T-helper 1 cell treated with Interleukin-12 subunit alpha and Interleukin-12 subunit beta and Interleukin-4 antibody, amounts not matched to agents 30 μg/mL and 1 μg/mL, for 36 hours (primary cell): ENCODE results near the gene EGF.

Experiments used
- H3K27ac Mint-ChIP-seq: one replicate; pipeline ENCODE4 v1.8.0; 2021; ENCODE audit warnings: mild to moderate bottlenecking, mixed read lengths
- H3K27me3 Mint-ChIP-seq: one replicate; pipeline ENCODE4 v1.8.0; 2021; ENCODE audit warnings: low read depth, mixed read lengths
- H3K36me3 Mint-ChIP-seq: one replicate; pipeline ENCODE4 v1.8.0; 2021; ENCODE audit warnings: low read depth, mixed read lengths
- H3K4me1 Mint-ChIP-seq: one replicate; pipeline ENCODE4 v1.8.0; 2021; ENCODE audit warnings: low read depth, mixed read lengths
- H3K4me3 Mint-ChIP-seq: one replicate; pipeline ENCODE4 v1.8.0; 2021; ENCODE audit warnings: mild to moderate bottlenecking, moderate library complexity, mixed read lengths
- H3K9me3 Mint-ChIP-seq: one replicate; pipeline ENCODE4 v1.8.0; 2021; ENCODE audit warnings: mixed read lengths

EGF gene

DNA sequence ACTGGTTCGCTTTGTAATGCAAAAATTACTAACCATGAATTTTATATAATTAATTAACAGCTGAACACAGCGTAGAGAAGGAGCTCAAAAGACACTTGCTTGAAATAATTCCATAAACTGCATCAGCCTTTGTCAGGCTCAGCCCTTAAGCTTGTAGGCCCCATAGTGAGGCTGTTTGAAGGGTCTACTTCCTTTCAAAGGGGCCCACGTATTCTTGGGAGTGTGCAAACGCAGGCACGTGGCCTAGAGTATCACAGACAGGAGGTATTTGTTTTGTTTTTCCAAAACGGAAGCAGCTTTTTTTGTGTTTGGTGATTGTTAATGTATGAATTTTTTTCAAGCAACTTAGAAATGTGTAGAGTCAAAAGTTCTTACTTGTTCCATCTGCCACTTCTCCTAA is 25.6 kb upstream of the EGF start:
- no peaks in the 10 kb centered on the region for H3K9me3 Mint-ChIP-seq
- no peak overlapping the region for H3K27ac Mint-ChIP-seq
- H3K4me1 Mint-ChIP-seq = no peaks in the 10 kb centered on the region
- no peaks in the 10 kb centered on the region for H3K36me3 Mint-ChIP-seq
- H3K27me3 Mint-ChIP-seq = peaks cover 12% of the 10 kb centered on the region
- no peak overlapping the region for H3K4me3 Mint-ChIP-seq

DNA sequence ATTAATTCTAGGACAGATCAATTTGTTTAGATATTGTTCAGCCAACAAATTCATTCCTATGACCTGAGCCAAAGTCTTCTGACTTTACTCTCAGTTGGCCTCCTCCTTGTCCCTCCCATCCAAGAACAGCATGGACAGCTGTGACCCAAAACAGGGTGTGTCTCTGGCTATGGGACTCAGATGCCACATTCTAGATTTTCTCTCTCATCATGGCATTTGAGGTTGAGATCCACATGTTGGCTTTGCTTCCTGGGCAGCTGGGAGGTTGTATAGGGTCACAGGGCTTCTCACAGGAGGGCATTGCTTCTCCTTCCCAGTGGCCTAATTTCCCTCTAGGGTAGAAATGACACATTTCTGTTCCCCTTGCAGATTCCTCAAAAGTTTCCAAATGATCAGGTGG is 22.6 kb upstream of the EGF start:
- H3K27me3 Mint-ChIP-seq = peaks cover 10% of the 10 kb centered on the region
- H3K4me1 Mint-ChIP-seq = no peaks in the 10 kb centered on the region
- no peak overlapping the region for H3K27ac Mint-ChIP-seq
- no peaks in the 10 kb centered on the region for H3K9me3 Mint-ChIP-seq
- H3K4me3 Mint-ChIP-seq = no peak overlapping the region
- H3K36me3 Mint-ChIP-seq = no peaks in the 10 kb centered on the region

DNA sequence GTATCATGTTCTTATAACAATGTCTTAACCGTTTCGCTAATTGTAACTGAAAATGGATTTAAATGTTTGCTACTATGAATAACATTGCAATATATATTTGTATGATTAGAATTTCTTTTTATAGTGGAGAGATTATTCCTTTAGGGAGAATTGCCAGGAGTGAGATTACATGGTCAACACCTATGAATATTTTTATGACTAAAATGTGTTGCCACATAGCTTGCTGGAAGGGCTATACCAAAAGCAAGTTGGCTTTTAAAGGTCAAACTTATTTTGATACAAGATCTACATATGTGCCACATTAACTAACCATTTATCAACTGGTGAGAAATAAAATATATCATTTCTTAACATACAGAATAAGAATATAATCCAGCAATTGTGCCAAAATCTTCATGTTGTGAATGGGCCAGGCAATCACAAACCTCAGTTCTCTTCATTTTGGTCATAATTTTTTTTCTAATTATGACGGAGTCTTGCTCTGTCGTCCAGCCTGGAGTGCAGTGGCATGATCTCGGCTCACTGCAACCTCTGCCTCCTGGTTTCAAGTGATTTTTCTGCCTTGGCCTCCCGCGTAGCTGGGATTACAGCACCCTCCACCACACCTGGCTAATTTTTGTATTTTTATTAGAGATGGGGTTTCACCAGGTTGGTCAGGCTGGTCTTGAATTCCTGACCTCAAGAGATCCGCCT is 10.0 kb upstream of the EGF start:
- peaks cover 6% of the 10 kb centered on the region for H3K27me3 Mint-ChIP-seq
- no peaks in the 10 kb centered on the region for H3K4me1 Mint-ChIP-seq
- no peak overlapping the region for H3K27ac Mint-ChIP-seq
- H3K36me3 Mint-ChIP-seq = no peaks in the 10 kb centered on the region
- no peaks in the 10 kb centered on the region for H3K9me3 Mint-ChIP-seq
- H3K4me3 Mint-ChIP-seq = no peak overlapping the region

DNA sequence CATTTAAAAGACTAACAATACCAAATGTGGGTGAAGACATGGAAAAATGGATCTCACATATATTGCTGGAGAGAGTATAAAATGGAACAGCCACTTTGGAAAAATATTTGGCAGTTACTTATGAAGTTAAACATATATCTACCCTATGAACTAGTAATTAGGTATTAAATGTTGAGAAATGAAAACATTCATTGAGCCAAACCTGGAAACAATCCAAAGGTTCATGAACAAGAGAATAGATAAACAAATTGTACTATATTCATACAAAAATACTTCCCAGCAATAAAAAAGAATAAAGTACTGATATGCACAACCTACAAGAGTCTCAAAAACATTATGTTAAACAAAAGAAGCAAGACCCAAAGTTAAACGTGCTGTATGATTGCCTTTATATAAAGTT is 4.0 kb upstream of the EGF start:
- H3K27me3 Mint-ChIP-seq = peaks cover 19% of the 10 kb centered on the region
- no peaks in the 10 kb centered on the region for H3K9me3 Mint-ChIP-seq
- H3K4me3 Mint-ChIP-seq = no peak overlapping the region
- H3K27ac Mint-ChIP-seq = no peak overlapping the region
- H3K36me3 Mint-ChIP-seq = no peaks in the 10 kb centered on the region
- no peaks in the 10 kb centered on the region for H3K4me1 Mint-ChIP-seq

DNA sequence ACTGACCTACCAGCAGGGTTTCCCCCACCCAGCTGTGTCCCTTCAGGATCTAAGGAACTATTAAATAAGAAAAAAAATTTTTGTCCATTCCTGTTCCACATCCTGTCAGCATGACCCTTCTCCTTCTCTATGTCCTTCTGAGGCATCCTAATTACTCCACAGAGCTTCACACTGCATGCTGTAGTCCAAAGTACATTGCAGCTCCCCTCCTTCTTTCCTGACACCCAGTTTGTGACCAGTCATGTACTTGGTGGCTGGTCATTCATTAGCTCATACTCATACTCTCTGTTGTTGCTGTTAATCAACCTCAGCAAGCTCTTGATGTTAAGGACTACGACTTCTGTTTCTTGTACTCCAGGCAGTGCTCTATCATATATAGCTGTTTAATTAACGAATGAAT is 2.4 kb upstream of the EGF start:
- H3K27me3 Mint-ChIP-seq = peaks cover 29% of the 10 kb centered on the region
- no peak overlapping the region for H3K27ac Mint-ChIP-seq
- H3K36me3 Mint-ChIP-seq = no peaks in the 10 kb centered on the region
- no peaks in the 10 kb centered on the region for H3K4me1 Mint-ChIP-seq
- no peak overlapping the region for H3K4me3 Mint-ChIP-seq
- H3K9me3 Mint-ChIP-seq = no peaks in the 10 kb centered on the region

DNA sequence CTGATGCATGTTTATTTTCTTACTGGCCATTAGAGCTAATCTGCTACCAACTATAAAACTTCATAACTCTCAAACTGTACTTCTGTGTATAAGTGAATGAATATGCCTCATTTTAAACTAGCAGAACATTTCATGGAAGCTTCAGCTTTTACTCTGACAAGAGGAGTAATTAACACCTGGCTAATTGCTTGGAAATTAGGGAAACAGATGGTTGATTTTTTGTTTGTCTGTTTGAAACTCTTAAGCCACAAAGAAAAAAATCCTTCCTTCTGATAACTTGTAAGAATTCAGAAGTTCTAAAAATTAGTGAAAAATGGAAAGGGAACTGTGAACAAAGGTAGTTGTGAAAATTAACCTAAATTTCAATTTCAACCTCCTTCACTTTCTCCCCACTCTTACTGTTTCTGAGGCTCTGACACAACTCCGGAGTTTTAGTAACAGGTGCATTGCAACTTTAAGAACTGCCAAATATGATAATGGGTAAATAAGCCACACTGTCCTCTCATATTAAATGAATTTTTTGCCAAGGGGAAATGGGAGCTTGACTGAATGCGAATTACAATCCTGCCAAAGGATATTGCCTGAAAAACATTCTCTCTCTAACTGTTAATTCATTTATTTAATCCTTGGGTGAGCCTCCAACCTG is 1.0 kb downstream of the EGF start:
- Mint-ChIP-seq H3K9me3 (no peaks in the 10 kb centered on the region), H3K4me3 (no peak overlapping the region), H3K4me1 (no peaks in the 10 kb centered on the region), H3K27me3 (peaks cover 33% of the 10 kb centered on the region), H3K36me3 (no peaks in the 10 kb centered on the region), H3K27ac (no peak overlapping the region)

DNA sequence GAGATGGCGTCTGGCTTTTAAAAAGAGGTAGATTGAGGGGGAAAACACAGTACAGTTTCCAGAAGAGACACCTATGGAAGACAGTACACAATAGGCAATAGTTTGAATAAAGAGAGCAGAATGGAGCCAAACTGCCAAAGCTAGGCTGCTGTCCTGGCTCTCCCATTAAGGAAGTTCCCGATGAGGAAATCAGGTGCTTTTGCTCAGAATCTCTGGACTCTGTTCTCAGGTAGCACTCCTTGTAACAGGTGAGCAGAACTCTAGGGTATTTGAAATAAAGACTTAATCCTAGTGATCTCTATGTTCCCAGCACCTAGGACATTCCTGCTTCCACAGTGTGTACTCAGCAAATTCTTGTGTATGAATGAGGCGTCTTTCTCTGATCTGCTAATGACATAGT is 1.6 kb downstream of the EGF start:
- Mint-ChIP-seq H3K27me3 (peaks cover 35% of the 10 kb centered on the region), H3K4me3 (no peak overlapping the region), H3K36me3 (no peaks in the 10 kb centered on the region), H3K27ac (no peak overlapping the region), H3K4me1 (no peaks in the 10 kb centered on the region), H3K9me3 (no peaks in the 10 kb centered on the region)

DNA sequence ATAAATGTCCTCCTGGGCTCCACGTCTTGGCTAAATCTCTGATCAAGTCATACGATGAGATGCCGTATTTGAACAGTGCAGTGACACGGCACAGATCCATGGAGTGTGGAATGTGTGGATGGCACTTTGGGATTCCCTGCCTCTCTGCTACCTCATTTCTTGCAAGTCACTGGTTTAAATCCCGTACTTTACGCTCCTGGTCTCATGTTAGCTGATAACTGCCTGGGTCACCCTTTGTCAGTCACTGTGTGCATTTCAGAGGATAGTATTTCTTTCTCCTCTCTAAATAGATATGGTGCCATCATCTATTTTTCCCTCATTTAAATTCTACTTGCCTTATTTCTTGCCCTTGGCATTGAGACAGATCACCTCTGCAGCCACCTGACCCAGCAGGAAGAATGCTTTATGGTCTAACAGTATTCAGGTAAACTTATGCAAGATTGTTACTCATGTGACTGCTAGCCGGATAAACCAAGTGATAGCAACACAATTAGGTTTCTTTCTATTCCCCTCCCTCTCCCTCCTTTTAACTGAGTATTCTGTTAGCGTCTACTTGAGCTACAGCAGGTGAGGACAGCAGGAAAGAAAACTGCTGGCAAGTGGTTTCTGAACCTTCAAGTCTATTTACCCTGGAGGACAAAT is 2.8 kb downstream of the EGF start:
- H3K9me3 Mint-ChIP-seq = no peaks in the 10 kb centered on the region
- no peak overlapping the region for H3K27ac Mint-ChIP-seq
- H3K4me3 Mint-ChIP-seq = no peak overlapping the region
- no peaks in the 10 kb centered on the region for H3K36me3 Mint-ChIP-seq
- H3K27me3 Mint-ChIP-seq = peaks cover 34% of the 10 kb centered on the region
- no peaks in the 10 kb centered on the region for H3K4me1 Mint-ChIP-seq

DNA sequence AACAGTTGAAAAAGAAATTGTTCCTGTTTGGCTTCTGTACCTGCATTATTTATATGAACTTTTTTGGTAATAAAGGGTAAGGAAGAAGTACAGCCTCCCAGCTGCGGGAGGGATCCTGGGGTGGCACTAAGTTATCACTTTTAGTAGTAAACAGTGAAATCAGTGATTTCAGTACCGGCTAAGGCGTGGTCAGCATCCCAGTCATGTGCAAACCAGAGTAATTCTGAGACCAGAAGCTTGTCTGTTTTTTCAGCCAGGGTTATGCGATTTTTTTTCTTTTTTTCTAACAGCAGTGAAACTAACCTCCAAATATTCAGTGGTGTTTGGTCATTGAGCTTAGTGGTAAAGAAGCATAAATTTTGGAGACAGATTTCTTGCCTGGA is 3.3 kb downstream of the EGF start:
- Mint-ChIP-seq H3K9me3 (no peaks in the 10 kb centered on the region), H3K4me1 (no peaks in the 10 kb centered on the region), H3K27ac (no peak overlapping the region), H3K4me3 (no peak overlapping the region), H3K27me3 (peaks cover 34% of the 10 kb centered on the region), H3K36me3 (no peaks in the 10 kb centered on the region)

DNA sequence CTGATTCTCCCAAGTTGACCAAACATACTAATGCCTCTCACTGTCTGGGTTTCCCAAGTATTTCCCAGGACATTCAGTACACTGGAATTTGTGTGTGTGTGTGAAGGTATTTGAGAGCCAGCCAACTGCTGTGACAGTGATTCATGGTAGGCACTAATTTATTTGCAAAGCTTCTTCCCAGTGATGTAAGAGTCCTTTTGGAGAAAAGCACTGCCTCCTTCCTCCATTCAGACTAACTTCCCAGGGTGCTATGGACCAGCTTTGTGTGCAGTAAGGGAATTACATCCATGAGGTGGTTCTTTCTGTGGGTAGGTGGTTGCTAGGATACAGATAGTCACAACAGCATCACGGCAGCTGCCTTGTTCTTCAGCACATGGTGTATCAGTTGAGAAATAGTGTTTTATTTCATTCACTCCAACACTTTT is 8.7 kb downstream of the EGF start:
- H3K36me3 Mint-ChIP-seq = no peaks in the 10 kb centered on the region
- no peak overlapping the region for H3K4me3 Mint-ChIP-seq
- H3K9me3 Mint-ChIP-seq = no peaks in the 10 kb centered on the region
- no peak overlapping the region for H3K27ac Mint-ChIP-seq
- H3K4me1 Mint-ChIP-seq = no peaks in the 10 kb centered on the region
- peaks cover 14% of the 10 kb centered on the region for H3K27me3 Mint-ChIP-seq

DNA sequence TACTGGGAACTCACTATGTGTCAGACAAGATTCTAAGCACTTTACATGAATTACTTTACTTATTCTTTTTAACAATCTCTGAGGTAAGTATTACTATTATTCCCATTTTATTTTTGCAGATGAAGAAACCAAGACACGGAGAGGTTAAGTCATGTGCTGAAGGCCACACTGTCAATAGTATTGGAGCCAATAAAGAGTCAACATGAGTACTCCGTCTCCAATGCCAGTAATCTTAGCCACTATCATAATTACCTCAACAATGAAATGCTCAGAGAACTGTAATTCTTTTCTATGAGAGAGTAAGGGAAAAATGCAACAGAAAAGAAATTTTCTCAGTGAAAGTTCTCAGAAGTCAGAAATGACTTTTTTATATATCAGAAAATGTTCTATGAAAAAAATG is 12.7 kb downstream of the EGF start:
- no peaks in the 10 kb centered on the region for H3K36me3 Mint-ChIP-seq
- H3K4me1 Mint-ChIP-seq = no peaks in the 10 kb centered on the region
- no peaks in the 10 kb centered on the region for H3K9me3 Mint-ChIP-seq
- peaks cover 2% of the 10 kb centered on the region for H3K27me3 Mint-ChIP-seq
- H3K4me3 Mint-ChIP-seq = no peak overlapping the region
- no peak overlapping the region for H3K27ac Mint-ChIP-seq

DNA sequence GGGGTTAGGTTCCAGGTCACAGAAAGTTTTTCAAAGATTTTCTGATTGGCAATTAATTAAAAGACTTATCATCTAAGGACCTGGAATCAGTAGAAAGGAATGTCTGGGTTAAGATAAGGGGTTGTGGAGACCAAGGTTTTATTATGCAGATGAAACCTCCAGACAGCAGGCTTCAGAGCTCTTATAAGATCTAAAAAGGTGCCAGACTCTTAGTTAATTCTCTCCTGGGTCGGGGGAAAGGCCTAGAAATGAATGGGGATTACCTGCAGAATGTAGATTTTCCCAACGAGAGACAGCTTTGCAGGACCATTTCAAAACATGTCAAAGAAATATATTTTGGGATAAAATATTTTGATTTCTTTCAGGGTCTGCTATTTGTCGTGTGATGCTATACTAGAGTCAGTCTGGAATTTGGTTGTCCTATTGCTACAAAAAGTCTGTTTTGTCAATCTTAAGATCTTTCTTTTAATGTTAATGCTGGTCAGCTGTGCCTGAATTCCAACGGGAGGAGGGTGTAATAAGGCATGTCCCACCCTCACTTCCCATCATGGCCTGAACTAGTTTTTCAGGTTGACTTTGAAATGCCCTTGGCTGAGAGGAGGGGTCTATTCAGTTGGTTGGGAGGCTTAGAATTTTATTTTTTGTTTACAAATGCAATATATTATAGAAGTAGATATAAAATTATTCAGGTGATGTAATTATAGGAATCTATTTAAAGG is 15.8 kb downstream of the EGF start:
- H3K27me3 Mint-ChIP-seq = no peaks in the 10 kb centered on the region
- no peaks in the 10 kb centered on the region for H3K36me3 Mint-ChIP-seq
- H3K4me1 Mint-ChIP-seq = no peaks in the 10 kb centered on the region
- H3K9me3 Mint-ChIP-seq = no peaks in the 10 kb centered on the region
- H3K27ac Mint-ChIP-seq = no peak overlapping the region
- no peak overlapping the region for H3K4me3 Mint-ChIP-seq

DNA sequence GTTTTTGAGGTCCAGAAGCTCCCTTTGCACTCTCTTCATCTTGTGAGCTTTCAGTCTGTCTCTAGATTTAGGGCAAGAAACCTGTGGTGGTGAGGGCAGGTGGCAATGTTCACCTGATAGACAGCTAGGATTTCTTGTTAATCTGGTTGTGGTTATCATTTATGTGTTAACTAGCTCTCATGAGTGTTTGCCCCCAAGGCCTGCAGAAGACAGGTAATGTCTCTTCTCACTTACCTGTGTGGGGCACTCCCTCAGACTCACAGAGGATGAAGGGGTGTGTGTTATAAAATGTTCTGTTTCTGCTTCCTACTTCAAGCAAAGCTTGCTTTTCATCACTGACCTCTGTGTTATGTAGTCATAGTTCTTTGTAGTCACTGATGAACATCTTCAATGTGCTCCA is 17.8 kb downstream of the EGF start:
- Mint-ChIP-seq H3K4me3 (no peak overlapping the region), H3K4me1 (no peaks in the 10 kb centered on the region), H3K27me3 (peaks cover 3% of the 10 kb centered on the region), H3K36me3 (no peaks in the 10 kb centered on the region), H3K27ac (no peak overlapping the region), H3K9me3 (peaks cover 3% of the 10 kb centered on the region)

DNA sequence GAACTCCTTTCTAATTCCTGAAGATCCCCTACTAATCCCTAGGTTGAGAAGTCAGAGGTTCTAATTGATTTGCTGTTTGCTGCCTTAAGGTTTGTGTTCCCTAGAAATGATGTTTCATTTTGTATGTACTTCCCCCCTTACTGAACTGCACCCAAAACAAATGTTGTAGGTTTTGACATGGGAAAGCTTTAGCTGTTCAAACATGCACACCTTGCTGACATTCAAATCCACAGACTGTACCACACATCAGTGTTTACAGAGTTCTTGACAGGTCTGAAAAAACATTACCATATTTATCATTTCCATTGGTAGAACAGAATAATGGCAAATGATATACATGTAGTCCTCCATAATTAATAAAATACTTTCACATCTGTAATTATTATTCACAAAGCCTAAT is 18.2 kb downstream of the EGF start:
- Mint-ChIP-seq H3K27me3 (peaks cover 3% of the 10 kb centered on the region), H3K27ac (no peak overlapping the region), H3K4me3 (no peak overlapping the region), H3K9me3 (peaks cover 5% of the 10 kb centered on the region), H3K36me3 (no peaks in the 10 kb centered on the region), H3K4me1 (no peaks in the 10 kb centered on the region)

DNA sequence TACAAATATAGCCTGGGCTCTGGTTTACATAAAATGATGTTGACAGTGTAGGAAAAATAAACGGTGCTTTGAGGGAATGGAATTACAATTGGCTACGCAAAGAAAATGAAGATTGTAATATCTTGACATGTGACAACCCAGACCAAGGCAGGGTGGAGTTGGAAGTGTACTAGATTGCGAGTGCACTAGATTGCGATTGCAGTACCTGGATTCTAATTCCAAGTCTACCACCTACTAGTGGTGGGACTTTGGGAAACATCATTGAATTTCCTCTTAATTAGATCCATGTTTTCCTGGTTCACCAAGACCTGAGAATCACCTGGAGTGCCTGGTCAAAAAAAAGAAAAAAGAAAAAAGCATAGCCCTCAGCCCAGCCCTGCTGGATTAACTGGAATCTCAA is 18.6 kb downstream of the EGF start:
- H3K4me1 Mint-ChIP-seq = no peaks in the 10 kb centered on the region
- no peak overlapping the region for H3K27ac Mint-ChIP-seq

More for the DNA sequence above, 18.6 kb downstream of the EGF start:
- peaks cover 5% of the 10 kb centered on the region for H3K9me3 Mint-ChIP-seq
- no peaks in the 10 kb centered on the region for H3K36me3 Mint-ChIP-seq
- no peak overlapping the region for H3K4me3 Mint-ChIP-seq
- peaks cover 3% of the 10 kb centered on the region for H3K27me3 Mint-ChIP-seq
